ENCODE measurements around the gene OXLD1. TPM values are rescaled to one million over a fixed set of nuclear protein-coding genes. Genes with fewer than 3 reads are reported as not detected.

OXLD1 gene
- total and polyA plus RNA-seq, 7 donors: 15.5 to 44.9 (median 23.6) TPM

DNA sequence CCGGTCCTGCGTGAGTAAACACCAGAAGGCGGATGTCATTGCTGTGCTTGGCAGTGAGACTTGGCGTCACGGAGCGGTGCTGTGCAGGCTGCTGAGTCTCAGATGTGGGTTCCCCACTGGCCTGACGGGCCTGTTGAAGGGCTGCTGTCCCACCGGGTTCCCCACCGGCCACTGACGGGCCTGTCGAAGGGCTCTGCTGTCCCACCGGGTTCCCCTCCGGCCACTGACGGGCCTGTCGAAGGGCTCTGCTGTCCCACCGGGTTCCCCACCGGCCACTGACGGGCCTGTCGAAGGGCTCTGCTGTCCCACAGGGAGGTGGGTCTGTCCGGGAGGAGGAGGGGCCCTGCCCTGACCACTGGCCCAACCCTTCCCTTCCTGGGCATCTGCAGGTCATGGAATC is 20.2 kb upstream of the OXLD1 start:
- intact Hi-C loops (cut with DNase I): no loop called here
- TF ChIP-seq, protein P1, sequence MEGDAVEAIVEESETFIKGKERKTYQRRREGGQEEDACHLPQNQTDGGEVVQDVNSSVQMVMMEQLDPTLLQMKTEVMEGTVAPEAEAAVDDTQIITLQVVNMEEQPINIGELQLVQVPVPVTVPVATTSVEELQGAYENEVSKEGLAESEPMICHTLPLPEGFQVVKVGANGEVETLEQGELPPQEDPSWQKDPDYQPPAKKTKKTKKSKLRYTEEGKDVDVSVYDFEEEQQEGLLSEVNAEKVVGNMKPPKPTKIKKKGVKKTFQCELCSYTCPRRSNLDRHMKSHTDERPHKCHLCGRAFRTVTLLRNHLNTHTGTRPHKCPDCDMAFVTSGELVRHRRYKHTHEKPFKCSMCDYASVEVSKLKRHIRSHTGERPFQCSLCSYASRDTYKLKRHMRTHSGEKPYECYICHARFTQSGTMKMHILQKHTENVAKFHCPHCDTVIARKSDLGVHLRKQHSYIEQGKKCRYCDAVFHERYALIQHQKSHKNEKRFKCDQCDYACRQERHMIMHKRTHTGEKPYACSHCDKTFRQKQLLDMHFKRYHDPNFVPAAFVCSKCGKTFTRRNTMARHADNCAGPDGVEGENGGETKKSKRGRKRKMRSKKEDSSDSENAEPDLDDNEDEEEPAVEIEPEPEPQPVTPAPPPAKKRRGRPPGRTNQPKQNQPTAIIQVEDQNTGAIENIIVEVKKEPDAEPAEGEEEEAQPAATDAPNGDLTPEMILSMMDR (IDR thresholded peaks at IDR 0.05): no peak
- ATAC-seq (no peak), DNase-seq (peak in 1 of 2 donors; percentile 51)
- no peaks in the 10 kb centered on the region for H3K9me3 ChIP-seq
- no peak overlapping the region for H3K27ac ChIP-seq
- WGBS, 3 donors: 89 to 92% (median 91%) methylated on average over 17 to 20 of the region's 20 CpGs
- no peaks in the 10 kb centered on the region for H3K27me3 ChIP-seq (ENCODE audit: insufficient read depth in 3 of 3, low read length in 2 of 3)
- no peak overlapping the region for H3K4me3 ChIP-seq
- peaks cover 15% of the 10 kb centered on the region for H3K4me1 ChIP-seq
- H3K36me3 ChIP-seq (ENCODE audit: insufficient read depth in 1 of 2, low read depth in 1 of 2): peaks cover 8 to 63% of the 10 kb centered on the region in 2 donors

DNA sequence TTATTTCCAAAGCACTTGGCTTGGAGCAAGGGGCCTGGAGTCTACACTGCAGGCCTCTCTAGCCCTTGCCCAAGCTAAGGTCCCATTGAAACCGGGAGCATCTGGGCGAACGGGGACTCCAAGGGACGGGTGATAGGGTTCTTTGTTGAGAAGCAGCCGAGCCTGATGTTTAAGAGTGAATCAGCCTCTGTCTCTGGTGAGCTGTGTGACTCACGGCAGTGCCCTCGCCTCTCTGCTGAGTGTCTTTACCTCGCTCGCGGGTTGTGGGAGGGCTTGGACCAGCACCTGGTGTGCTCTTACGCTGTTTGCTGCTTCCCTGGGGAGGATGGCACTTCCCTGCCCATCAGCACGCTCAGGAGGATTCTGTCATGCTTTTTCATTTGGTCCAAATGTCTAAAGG is 18.7 kb upstream of the OXLD1 start:
- TF ChIP-seq, protein P1 (IDR thresholded peaks at IDR 0.05): no peak

DNA sequence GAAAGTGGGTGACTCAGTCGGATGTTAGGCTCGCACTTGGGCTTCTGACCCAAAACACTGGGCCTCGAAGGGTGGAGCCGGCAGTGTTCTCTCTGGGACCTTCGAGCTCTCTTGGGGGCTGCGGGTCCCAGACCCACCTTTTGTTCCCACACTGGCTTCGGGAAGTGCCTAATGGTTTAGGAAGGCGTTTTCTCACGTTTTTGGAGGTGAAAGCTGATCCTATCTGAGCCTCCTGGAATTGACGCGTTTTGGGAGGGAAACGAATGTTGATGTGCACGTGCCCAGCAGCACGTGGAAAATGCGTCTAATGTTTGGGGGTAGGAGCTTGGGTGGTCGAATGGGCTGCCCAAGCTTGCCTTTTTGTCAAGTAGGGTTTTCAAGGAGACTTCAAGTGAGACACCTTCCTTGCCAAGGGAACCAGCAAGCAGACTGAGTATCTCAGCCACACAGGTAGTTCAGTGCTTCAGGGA is 18.1 kb upstream of the OXLD1 start:
- TF ChIP-seq, protein P1 (IDR thresholded peaks at IDR 0.05): no peak
- peak in 1 of 4 donors; percentile 12 for ATAC-seq
- Histone ChIP-seq H3K27ac (peak overlapping the region; percentile 84), H3K9me3 (no peaks in the 10 kb centered on the region), H3K36me3 (ENCODE audit: insufficient read depth in 1 of 2, low read depth in 1 of 2) (peaks cover 8 to 47% of the 10 kb centered on the region in 2 donors), H3K4me3 (peak overlapping the region; percentile 97), H3K27me3 (ENCODE audit: insufficient read depth in 3 of 3, low read length in 2 of 3) (no peaks in the 10 kb centered on the region), H3K4me1 (peaks cover 15% of the 10 kb centered on the region)
- 1 to 5% (median 2%) methylated on average over 16 of the region's 16 CpGs for WGBS, 3 donors
- intact Hi-C loops (cut with DNase I): loop anchor here in 1 of 2 donors (5.0 kb wide), 1 partner anchor 47 kb away; the partner anchor contains the start of genes NPLOC4 and TSPAN10
- DNase-seq: no peak

More for the DNA sequence above, 18.7 kb upstream of the OXLD1 start:
- 70 to 74% (median 74%) methylated on average over 12 of the region's 12 CpGs for WGBS, 3 donors
- Histone ChIP-seq H3K4me3 (peak overlapping the region; percentile 97), H3K9me3 (no peaks in the 10 kb centered on the region), H3K27ac (peak overlapping the region; percentile 84), H3K4me1 (peaks cover 15% of the 10 kb centered on the region), H3K36me3 (ENCODE audit: insufficient read depth in 1 of 2, low read depth in 1 of 2) (peaks cover 8 to 54% of the 10 kb centered on the region in 2 donors), H3K27me3 (ENCODE audit: insufficient read depth in 3 of 3, low read length in 2 of 3) (no peaks in the 10 kb centered on the region)
- no peak for ATAC-seq
- peak in 1 of 2 donors; percentile 50 for DNase-seq
- intact Hi-C loops (cut with DNase I): no loop called here

DNA sequence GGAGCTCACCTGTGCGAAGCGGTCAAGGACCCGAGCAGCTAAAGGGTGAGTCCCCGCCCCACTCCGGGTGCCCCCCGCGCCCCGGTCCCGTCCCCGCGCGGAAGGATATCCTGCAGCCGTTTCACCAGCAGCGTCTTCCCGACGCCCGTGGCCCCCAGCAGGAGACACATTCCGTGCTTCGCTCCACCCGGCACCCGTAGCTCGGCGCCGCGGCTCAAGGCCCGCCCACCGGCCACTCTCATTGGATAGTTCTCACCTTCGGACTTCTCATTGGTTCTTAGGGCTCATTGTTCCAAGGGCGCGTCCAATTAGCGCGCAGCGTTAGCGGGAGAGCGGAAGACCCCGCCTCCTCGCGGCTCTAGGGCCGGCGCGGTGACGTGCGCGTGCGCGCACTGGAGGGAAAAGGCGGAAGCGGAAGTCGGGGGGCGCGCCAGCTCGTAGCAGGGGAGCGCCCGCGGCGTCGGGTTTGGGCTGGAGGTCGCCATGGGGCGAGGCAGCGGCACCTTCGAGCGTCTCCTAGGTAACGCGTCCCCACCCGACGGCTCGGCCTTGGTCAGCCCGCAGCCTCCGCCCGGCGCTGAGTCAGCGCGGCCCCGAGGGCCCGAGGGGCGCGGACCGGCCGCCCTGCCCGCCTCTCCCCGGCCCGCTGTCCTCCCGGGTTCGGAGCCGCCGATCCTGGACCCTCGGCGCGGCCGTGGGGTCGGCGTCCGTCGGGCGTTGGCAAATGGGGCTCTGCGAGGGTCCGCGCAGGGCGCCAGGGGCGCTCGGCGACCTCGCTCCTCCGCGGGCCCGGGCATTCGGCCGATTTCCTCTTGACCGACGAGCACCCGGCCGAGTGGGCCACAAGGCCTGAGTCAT is 17.4 kb upstream of the OXLD1 start, which contains the start of the genes ARL16 and HGS:
TSS of gene ARL16 (minus strand) at position 214 of the 858 bp plus-strand sequence. CDS start at position 170, 44 bp downstream.
TSS of gene HGS (plus strand) at position 428 of the 858 bp plus-strand sequence. CDS start at position 484, 56 bp downstream.
- Histone ChIP-seq H3K36me3 (ENCODE audit: insufficient read depth in 1 of 2, low read depth in 1 of 2) (peaks cover 8 to 41% of the 10 kb centered on the region in 2 donors), H3K4me3 (peak within 1 kb of the TSS; percentile 97), H3K9me3 (no peaks in the 10 kb centered on the region), H3K4me1 (peaks cover 15% of the 10 kb centered on the region), H3K27ac (peak within 1 kb of the TSS; percentile 84), H3K27me3 (ENCODE audit: insufficient read depth in 3 of 3, low read length in 2 of 3) (no peaks in the 10 kb centered on the region)
- DNase-seq: peak; percentile 98 to 99
- ATAC-seq: peak; percentile 98 to 99 (median 98)
- intact Hi-C loops (cut with DNase I): loop anchor here in 1 of 2 donors (5.0 kb wide), 1 partner anchor 47 kb away; the partner anchor contains the start of genes NPLOC4 and TSPAN10
- WGBS, 3 donors: 0 to 1% (median 0%) methylated on average over 67 to 112 of the region's 112 CpGs
- TF ChIP-seq, protein P1 (IDR thresholded peaks at IDR 0.05): no peak
